ENCODE results near the gene KRTAP10-7. TPM values are rescaled to one million over a fixed set of nuclear protein-coding genes. Genes with fewer than 3 reads are reported as not detected.
"Not testable (repeated sequence)": the region's sequence is repeated elsewhere in the genome, so short reads cannot be mapped to it uniquely, and the experiment has no call there.

The KRTAP10-7 gene
- total RNA-seq, 1 donor from 2014 or later: not detected

GRCh38 chr21:44598061-44598460 is 2.3 kb upstream of the KRTAP10-7 start:
- H3K9me3 ChIP-seq: no peaks in the 10 kb centered on the region
- no peak for DNase-seq
- no peak for TF ChIP-seq CTCF (IDR thresholded peaks at IDR 0.05)
- no peaks in the 10 kb centered on the region for H3K36me3 ChIP-seq
- H3K27ac ChIP-seq: no peak overlapping the region
- intact Hi-C loops (cut with DNase I): no loop called here
- ATAC-seq: no peak
- no peak overlapping the region for H3K4me3 ChIP-seq
- no peaks in the 10 kb centered on the region for H3K4me1 ChIP-seq
- peaks cover 23% of the 10 kb centered on the region for H3K27me3 ChIP-seq (ENCODE audit: low read depth)

GRCh38 chr21:44599264-44600029 is 950 bp upstream of the KRTAP10-7 start:
- ATAC-seq (no peak), DNase-seq (no peak)
- no peaks in the 10 kb centered on the region for H3K4me1 ChIP-seq
- TF ChIP-seq CTCF (IDR thresholded peaks at IDR 0.05): no peak
- no peaks in the 10 kb centered on the region for H3K36me3 ChIP-seq
- H3K27me3 ChIP-seq (ENCODE audit: low read depth): peaks cover 32% of the 10 kb centered on the region
- no peak overlapping the region for H3K4me3 ChIP-seq
- intact Hi-C loops (cut with DNase I): no loop called here
- no peak overlapping the region for H3K27ac ChIP-seq
- no peaks in the 10 kb centered on the region for H3K9me3 ChIP-seq

- H3K4me3 ChIP-seq; intact Hi-C loops (cut with DNase I); H3K27ac ChIP-seq; ATAC-seq; H3K4me1 ChIP-seq; H3K36me3 ChIP-seq; H3K9me3 ChIP-seq; DNase-seq: not testable (repeated sequence)
- H3K27me3 ChIP-seq (ENCODE audit: low read depth): peaks cover 30% of the 10 kb centered on the region
Measured at GRCh38 chr21:44601091-44601490, 694 bp downstream of the KRTAP10-7 start.

GRCh38 chr21:44601596-44602462 is 1.4 kb downstream of the KRTAP10-7 start:
- intact Hi-C loops (cut with DNase I): no loop called here
- DNase-seq: no peak
- Histone ChIP-seq H3K36me3 (no peaks in the 10 kb centered on the region), H3K9me3 (no peaks in the 10 kb centered on the region), H3K4me1 (no peaks in the 10 kb centered on the region), H3K27ac (no peak overlapping the region), H3K4me3 (no peak overlapping the region), H3K27me3 (ENCODE audit: low read depth) (peaks cover 29% of the 10 kb centered on the region)
- ATAC-seq: peak in 1 of 2 donors; percentile 47
- no peak for TF ChIP-seq CTCF (IDR thresholded peaks at IDR 0.05)

GRCh38 chr21:44602463-44602850 is 2.1 kb downstream of the KRTAP10-7 start:
- peaks cover 29% of the 10 kb centered on the region for H3K27me3 ChIP-seq (ENCODE audit: low read depth)
- no peaks in the 10 kb centered on the region for H3K4me1 ChIP-seq
- DNase-seq (no peak), ATAC-seq (no peak)
- no peaks in the 10 kb centered on the region for H3K36me3 ChIP-seq
- no peak for TF ChIP-seq CTCF (IDR thresholded peaks at IDR 0.05)
- H3K27ac ChIP-seq: no peak overlapping the region
- H3K9me3 ChIP-seq: no peaks in the 10 kb centered on the region
- intact Hi-C loops (cut with DNase I): no loop called here
- no peak overlapping the region for H3K4me3 ChIP-seq

Data from lower lobe of right lung (tissue), 2 donors.